Umbilical cord (tissue), 2 donors: ENCODE results near the gene CTIF. TPM values are rescaled to one million over a fixed set of nuclear protein-coding genes. Genes with fewer than 3 reads are reported as not detected.
A peak's percentile ranks its signal among the peaks of the same experiment; 100 is the strongest.
"Not testable (repeated sequence)": the region's sequence is repeated elsewhere in the genome, so short reads cannot be mapped to it uniquely, and the experiment has no call there.

Source experiments
- DNase-seq: peaks from one replicate; pipeline ENCODE4 v3.0.0-alpha.2; 2015; ENCODE audit warnings: low spot score
- total RNA-seq: library from RNA; depleted of rRNA; stranded (reverse); fragments of >200 nt; gene quantifications from one replicate; pipeline ENCODE4 v1.2.3, GENCODE V29; 2014; ENCODE audit warnings: low replicate concordance; ENCODE audit not compliant: insufficient read depth

CTIF gene
- total RNA-seq, 1 donor from 2014 or later = 39.7 TPM

- no peak for DNase-seq
Observed at GRCh38 chr18:48641981-48642380, 103.2 kb downstream of the CTIF start.

GRCh38 chr18:48642503-48642902 lies 103.7 kb downstream of the CTIF start:
- no peak for DNase-seq

GRCh38 chr18:48643262-48643661 lies 104.4 kb downstream of the CTIF start:
- no peak for DNase-seq

GRCh38 chr18:48644029-48644428 lies 105.2 kb downstream of the CTIF start:
- no peak for DNase-seq

GRCh38 chr18:48645427-48646002 lies 106.7 kb downstream of the CTIF start:
- DNase-seq = no peak

- no peak for DNase-seq
Observed at GRCh38 chr18:48646976-48647375, 108.1 kb downstream of the CTIF start.

- no peak for DNase-seq
Observed at GRCh38 chr18:48649231-48649630, 110.4 kb downstream of the CTIF start.

- not testable (repeated sequence) for DNase-seq
Observed at GRCh38 chr18:48654591-48654990, 115.8 kb downstream of the CTIF start.

- DNase-seq = no peak
Observed at GRCh38 chr18:48655508-48655907, 116.7 kb downstream of the CTIF start.

- DNase-seq = no peak
Observed at GRCh38 chr18:48656176-48656575, 117.3 kb downstream of the CTIF start.

GRCh38 chr18:48656582-48656981 lies 117.8 kb downstream of the CTIF start:
- DNase-seq = no peak

- DNase-seq = peak; percentile 55
Observed at GRCh38 chr18:48657447-48658120, 118.8 kb downstream of the CTIF start.

GRCh38 chr18:48658721-48659120 lies 119.9 kb downstream of the CTIF start:
- DNase-seq = no peak

GRCh38 chr18:48659188-48660009 lies 120.6 kb downstream of the CTIF start:
- no peak for DNase-seq

- no peak for DNase-seq
Observed at GRCh38 chr18:48660346-48661228, 121.8 kb downstream of the CTIF start.

- no peak for DNase-seq
Observed at GRCh38 chr18:48661421-48661820, 122.6 kb downstream of the CTIF start.

- DNase-seq = peak; percentile 74
Observed at GRCh38 chr18:48662011-48662661, 123.3 kb downstream of the CTIF start.

GRCh38 chr18:48663096-48663930 lies 124.5 kb downstream of the CTIF start:
- no peak for DNase-seq

- DNase-seq = peak; percentile 47
Observed at GRCh38 chr18:48663931-48664847, 125.4 kb downstream of the CTIF start.
